PC-3 (cell line): ENCODE results near the gene SGMS1.

Experiments
- CTCF ChIP-seq: fragments of 300-600 bp; sonication (generic); conservative IDR thresholded peaks from 2 replicates; pipeline ENCODE4 v1.5.1; 2017; ENCODE audit warnings: antibody characterized with exemption, low read depth, mild to moderate bottlenecking, low read length
- EZH2 ChIP-seq: fragments of 300-600 bp; sonication (generic); IDR thresholded peaks from one replicate; pipeline ENCODE4 v1.6.1; 2017; ENCODE audit warnings: antibody characterized with exemption, mild to moderate bottlenecking, low read length; ENCODE audit not compliant: unreplicated experiment

GRCh38 chr10:50461834-50462233 is 161.9 kb downstream of the SGMS1 start:
- TF ChIP-seq CTCF (no peak), EZH2 (no peak)
